Medulla oblongata (tissue), 1 donor: ENCODE data around the gene SETBP1.

Experiments
- DNase-seq: peaks from one replicate; pipeline ENCODE4 v3.0.0-alpha.2; 2015; ENCODE audit errors: extremely low spot score

The SETBP1 gene

GRCh38 chr18:44680273-44681075 lies at the start of gene SETBP1:
TSS of gene SETBP1 (plus strand) at chr18:44680888. CDS start at chr18:44701347, 20,459 bp downstream.
- DNase-seq = peak; percentile 70

GRCh38 chr18:44632469-44633145 lies 48.1 kb upstream of the SETBP1 start:
- no peak for DNase-seq

GRCh38 chr18:44635546-44635945 lies 45.1 kb upstream of the SETBP1 start:
- no peak for DNase-seq

- DNase-seq = peak; percentile 9
Observed at GRCh38 chr18:44636241-44636640, 44.4 kb upstream of the SETBP1 start.

GRCh38 chr18:44637210-44638033 lies 43.3 kb upstream of the SETBP1 start:
- no peak for DNase-seq

- DNase-seq = no peak
Observed at GRCh38 chr18:44638034-44638540, 42.6 kb upstream of the SETBP1 start.

- no peak for DNase-seq
Observed at GRCh38 chr18:44638811-44639210, 41.9 kb upstream of the SETBP1 start.

- no peak for DNase-seq
Observed at GRCh38 chr18:44643004-44643403, 37.7 kb upstream of the SETBP1 start.

- DNase-seq = no peak
Observed at GRCh38 chr18:44651478-44651877, 29.2 kb upstream of the SETBP1 start.

- DNase-seq = no peak
Observed at GRCh38 chr18:44651918-44652572, 28.6 kb upstream of the SETBP1 start.

GRCh38 chr18:44652722-44653121 lies 28.0 kb upstream of the SETBP1 start:
- no peak for DNase-seq

GRCh38 chr18:44654573-44654972 lies 26.1 kb upstream of the SETBP1 start:
- no peak for DNase-seq

GRCh38 chr18:44655435-44655834 lies 25.3 kb upstream of the SETBP1 start:
- no peak for DNase-seq

GRCh38 chr18:44659771-44660170 lies 20.9 kb upstream of the SETBP1 start:
- no peak for DNase-seq

GRCh38 chr18:44668270-44668975 lies 12.3 kb upstream of the SETBP1 start:
- no peak for DNase-seq

- DNase-seq = no peak
Observed at GRCh38 chr18:44671914-44672313, 8.8 kb upstream of the SETBP1 start.

- DNase-seq = no peak
Observed at GRCh38 chr18:44672506-44672905, 8.2 kb upstream of the SETBP1 start.

- no peak for DNase-seq
Observed at GRCh38 chr18:44673256-44673880, 7.3 kb upstream of the SETBP1 start.

- no peak for DNase-seq
Observed at GRCh38 chr18:44677933-44678332, 2.8 kb upstream of the SETBP1 start.

- no peak for DNase-seq
Observed at GRCh38 chr18:44678725-44679055, 2.0 kb upstream of the SETBP1 start.
